ENCODE data around the gene PHF21A. TPM values are rescaled to one million over a fixed set of nuclear protein-coding genes. Genes with fewer than 3 reads are reported as not detected.

PHF21A gene
- total RNA-seq, 1 donor from 2014 or later, result 45.4 TPM

DNA sequence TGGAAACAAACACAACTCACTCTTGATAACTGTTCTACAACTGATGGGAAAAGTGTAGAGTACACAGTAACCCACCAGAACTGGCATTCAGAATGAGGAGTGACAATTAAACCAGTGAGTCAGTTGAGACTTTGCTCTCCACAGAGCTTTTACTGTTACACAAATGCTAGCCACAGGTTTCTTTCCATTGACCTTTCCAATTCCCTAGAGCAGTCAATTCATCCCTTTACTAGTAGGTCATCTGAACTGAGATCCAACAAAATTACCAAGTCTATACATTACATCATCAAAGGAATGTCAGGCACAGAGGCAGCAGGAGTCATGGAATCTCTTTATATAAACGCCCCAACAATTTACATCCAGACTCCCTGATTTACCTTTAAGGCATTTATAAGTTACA is 65.9 kb downstream of the PHF21A start:
- Histone ChIP-seq H3K4me3 (no peak overlapping the region), H3K4me1 (peaks cover 10% of the 10 kb centered on the region), H3K27me3 (no peaks in the 10 kb centered on the region), H3K9me3 (no peaks in the 10 kb centered on the region), H3K27ac (no peak overlapping the region), H3K36me3 (no peaks in the 10 kb centered on the region)
- TF ChIP-seq, protein P1, sequence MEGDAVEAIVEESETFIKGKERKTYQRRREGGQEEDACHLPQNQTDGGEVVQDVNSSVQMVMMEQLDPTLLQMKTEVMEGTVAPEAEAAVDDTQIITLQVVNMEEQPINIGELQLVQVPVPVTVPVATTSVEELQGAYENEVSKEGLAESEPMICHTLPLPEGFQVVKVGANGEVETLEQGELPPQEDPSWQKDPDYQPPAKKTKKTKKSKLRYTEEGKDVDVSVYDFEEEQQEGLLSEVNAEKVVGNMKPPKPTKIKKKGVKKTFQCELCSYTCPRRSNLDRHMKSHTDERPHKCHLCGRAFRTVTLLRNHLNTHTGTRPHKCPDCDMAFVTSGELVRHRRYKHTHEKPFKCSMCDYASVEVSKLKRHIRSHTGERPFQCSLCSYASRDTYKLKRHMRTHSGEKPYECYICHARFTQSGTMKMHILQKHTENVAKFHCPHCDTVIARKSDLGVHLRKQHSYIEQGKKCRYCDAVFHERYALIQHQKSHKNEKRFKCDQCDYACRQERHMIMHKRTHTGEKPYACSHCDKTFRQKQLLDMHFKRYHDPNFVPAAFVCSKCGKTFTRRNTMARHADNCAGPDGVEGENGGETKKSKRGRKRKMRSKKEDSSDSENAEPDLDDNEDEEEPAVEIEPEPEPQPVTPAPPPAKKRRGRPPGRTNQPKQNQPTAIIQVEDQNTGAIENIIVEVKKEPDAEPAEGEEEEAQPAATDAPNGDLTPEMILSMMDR (IDR thresholded peaks at IDR 0.05), result no peak
- intact Hi-C loops (cut with DNase I), result no loop called here
- DNase-seq (no peak), ATAC-seq (no peak)

DNA sequence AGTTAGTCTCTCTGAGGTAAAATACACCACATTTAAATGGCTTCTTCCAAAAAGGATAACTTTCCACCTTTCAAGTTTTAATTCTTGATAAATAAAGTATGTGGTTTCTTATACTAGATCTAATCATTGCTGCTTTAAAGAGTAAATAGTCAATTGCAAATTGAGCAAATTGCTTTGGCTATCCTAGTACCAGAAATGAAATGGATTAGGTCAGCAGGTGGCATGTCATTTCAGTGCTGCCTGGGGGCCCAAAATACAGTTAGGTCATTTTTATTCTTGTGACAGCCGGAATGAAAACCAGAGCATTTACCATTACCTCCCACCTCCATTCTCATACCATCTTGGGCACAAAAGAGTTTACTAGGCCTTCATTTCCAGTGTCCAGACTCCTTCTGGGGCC is 70.2 kb downstream of the PHF21A start:
- ATAC-seq, result no peak
- Histone ChIP-seq H3K27ac (no peak overlapping the region), H3K4me3 (no peak overlapping the region), H3K36me3 (no peaks in the 10 kb centered on the region), H3K4me1 (peaks cover 16% of the 10 kb centered on the region), H3K9me3 (no peaks in the 10 kb centered on the region), H3K27me3 (no peaks in the 10 kb centered on the region)
- DNase-seq, result no peak
- intact Hi-C loops (cut with DNase I), result no loop called here
- TF ChIP-seq, protein P1 (IDR thresholded peaks at IDR 0.05), result no peak

DNA sequence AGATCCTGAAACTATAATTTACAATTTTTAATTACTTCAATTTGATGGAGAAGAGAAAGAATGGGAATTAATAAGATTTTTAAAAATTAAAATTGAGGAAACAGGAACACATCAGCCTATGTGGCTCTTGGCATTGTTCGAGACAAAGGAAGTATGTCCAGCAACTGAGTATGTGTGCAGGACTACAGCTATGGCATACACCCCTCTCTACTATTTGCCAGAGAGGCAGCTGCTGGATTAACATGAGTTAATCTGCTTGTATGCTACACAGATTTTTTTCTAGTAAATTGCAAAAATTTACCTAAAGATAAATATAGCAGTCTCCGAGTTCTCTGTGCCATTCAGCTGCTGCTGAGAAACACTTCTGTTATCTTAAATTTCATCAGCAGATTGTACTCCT is 70.6 kb downstream of the PHF21A start:
- H3K9me3 ChIP-seq, result no peaks in the 10 kb centered on the region
- no peak overlapping the region for H3K4me3 ChIP-seq
- intact Hi-C loops (cut with DNase I), result no loop called here
- TF ChIP-seq, protein P1 (IDR thresholded peaks at IDR 0.05), result no peak
- no peaks in the 10 kb centered on the region for H3K27me3 ChIP-seq
- no peaks in the 10 kb centered on the region for H3K36me3 ChIP-seq
- H3K27ac ChIP-seq, result no peak overlapping the region
- ATAC-seq (no peak), DNase-seq (no peak)
- peaks cover 16% of the 10 kb centered on the region for H3K4me1 ChIP-seq

DNA sequence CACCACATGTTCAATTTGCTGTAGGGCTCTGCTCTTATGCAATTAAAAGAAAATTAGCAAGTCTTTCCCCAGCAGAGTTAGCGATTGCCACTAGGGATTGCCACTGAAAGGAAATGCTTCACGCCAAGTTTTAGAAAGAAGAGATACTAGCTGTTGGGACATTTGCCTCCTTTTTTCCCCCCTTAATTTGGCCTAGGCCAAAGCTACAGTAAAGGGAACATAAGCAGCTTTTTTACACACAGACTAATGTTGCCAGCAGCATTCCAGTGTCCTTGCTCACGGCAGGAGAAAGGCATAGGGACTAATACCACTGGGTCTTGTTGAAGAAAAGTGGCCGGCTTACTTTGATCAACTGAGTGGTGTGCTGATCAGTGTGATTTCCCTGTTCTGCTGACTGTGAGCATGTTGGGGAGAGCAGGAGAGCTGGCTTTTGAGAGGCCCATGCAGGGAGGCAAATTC is 71.2 kb downstream of the PHF21A start:
- no peak for DNase-seq
- peak; percentile 94 for ATAC-seq
- H3K27ac ChIP-seq, result peak overlapping the region; percentile 8

DNA sequence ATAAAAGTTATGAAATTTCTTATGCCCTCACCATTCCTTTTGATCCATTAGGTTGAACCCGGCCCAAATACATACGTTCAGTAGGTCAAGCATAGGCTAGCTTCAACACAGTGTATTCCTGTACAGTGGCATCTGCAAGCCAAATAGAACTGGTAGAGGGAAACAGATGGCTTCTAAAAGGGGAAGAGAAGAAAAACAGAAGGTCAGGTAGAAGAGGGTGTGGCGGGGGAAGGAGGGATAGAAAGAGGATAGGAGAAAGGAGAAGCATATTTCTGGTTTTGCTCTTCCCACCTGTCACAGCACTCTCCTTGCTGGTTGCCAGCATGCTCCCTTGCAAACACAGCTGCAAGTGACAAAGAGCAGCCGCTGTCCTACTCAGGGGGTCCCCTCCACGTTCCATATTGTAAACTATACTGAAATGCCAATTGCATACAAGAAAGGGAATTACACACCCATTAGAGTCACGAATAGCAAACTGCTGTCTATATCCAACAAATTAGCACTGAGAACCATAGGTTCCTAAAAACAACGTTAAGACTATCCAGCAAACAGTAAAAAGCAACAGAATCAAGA is 71.8 kb downstream of the PHF21A start:
- intact Hi-C loops (cut with DNase I), result no loop called here
- H3K27me3 ChIP-seq, result no peaks in the 10 kb centered on the region
- ATAC-seq (no peak), DNase-seq (no peak)
- peaks cover 19% of the 10 kb centered on the region for H3K4me1 ChIP-seq
- no peaks in the 10 kb centered on the region for H3K9me3 ChIP-seq
- no peak overlapping the region for H3K4me3 ChIP-seq
- H3K27ac ChIP-seq, result peak overlapping the region; percentile 8
- TF ChIP-seq, protein P1 (IDR thresholded peaks at IDR 0.05), result no peak
- no peaks in the 10 kb centered on the region for H3K36me3 ChIP-seq

More for the DNA sequence above, 71.2 kb downstream of the PHF21A start:
- intact Hi-C loops (cut with DNase I), result no loop called here
- Histone ChIP-seq H3K36me3 (no peaks in the 10 kb centered on the region), H3K9me3 (no peaks in the 10 kb centered on the region), H3K4me1 (peaks cover 16% of the 10 kb centered on the region), H3K4me3 (no peak overlapping the region), H3K27me3 (no peaks in the 10 kb centered on the region)
- TF ChIP-seq, protein P1 (IDR thresholded peaks at IDR 0.05), result no peak

DNA sequence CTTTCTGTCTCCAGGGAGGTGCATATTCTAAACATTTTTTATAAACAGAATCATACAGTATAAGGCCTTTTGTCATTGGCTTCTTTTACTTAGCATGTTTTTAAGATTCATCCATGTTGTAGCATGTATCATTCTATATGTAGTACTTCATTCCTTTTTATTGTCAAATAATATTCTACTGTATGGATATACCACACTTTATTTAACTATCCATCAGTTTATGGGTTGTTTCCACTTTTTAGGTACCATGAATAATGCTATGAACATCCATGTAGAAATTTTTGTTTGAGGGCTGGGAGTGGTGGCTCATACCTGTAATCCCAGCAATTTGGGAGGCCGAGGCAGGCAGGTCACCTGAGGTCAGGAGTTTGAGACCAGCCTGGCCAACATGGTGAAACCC is 73.1 kb downstream of the PHF21A start:
- Histone ChIP-seq H3K4me3 (no peak overlapping the region), H3K9me3 (no peaks in the 10 kb centered on the region), H3K27me3 (no peaks in the 10 kb centered on the region), H3K27ac (no peak overlapping the region), H3K4me1 (peaks cover 19% of the 10 kb centered on the region), H3K36me3 (no peaks in the 10 kb centered on the region)
- intact Hi-C loops (cut with DNase I), result no loop called here
- no peak for ATAC-seq
- TF ChIP-seq, protein P1 (IDR thresholded peaks at IDR 0.05), result no peak
- no peak for DNase-seq
